ENCODE results near the gene ATP6V0A4.
A peak's percentile ranks its signal among the peaks of the same experiment; 100 is the strongest.
"Not testable (repeated sequence)": the region's sequence is repeated elsewhere in the genome, so short reads cannot be mapped to it uniquely, and the experiment has no call there.

Gene ATP6V0A4

DNA sequence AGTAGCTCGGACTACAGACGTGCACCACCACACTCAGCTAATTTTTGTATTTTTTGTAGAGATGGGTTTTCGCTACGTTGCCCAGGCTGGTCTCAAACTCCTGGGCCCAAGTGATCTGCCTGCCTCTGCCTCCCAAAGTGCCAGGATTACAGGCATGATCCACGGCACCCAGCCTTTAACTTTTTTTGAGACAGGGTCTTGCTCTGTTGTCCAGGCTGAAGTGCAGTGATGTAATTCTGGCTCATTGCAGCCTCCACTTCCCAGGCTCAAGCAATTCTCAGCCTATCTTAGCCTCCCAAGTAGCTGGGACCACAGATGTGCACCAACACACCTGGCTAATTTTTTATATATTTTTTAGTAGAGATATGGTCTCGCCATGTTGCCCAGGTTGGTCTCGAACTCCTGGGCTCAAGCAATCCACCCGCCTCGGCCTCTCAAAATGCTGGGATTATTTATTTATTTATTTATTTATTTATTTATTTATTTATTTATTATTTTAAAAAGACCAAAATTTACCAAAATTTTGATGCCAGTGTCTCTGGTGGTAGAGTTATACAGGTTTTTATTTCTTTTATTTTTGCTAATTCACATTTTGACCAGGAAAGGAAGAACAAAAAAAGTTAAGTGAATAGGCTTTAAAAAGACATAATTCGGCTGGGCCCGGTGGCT is 25.0 kb upstream of the ATP6V0A4 start:
- no peak overlapping the region for H3K4me3 ChIP-seq (ENCODE audit: low read depth, low read length)
- TF ChIP-seq, protein P1, sequence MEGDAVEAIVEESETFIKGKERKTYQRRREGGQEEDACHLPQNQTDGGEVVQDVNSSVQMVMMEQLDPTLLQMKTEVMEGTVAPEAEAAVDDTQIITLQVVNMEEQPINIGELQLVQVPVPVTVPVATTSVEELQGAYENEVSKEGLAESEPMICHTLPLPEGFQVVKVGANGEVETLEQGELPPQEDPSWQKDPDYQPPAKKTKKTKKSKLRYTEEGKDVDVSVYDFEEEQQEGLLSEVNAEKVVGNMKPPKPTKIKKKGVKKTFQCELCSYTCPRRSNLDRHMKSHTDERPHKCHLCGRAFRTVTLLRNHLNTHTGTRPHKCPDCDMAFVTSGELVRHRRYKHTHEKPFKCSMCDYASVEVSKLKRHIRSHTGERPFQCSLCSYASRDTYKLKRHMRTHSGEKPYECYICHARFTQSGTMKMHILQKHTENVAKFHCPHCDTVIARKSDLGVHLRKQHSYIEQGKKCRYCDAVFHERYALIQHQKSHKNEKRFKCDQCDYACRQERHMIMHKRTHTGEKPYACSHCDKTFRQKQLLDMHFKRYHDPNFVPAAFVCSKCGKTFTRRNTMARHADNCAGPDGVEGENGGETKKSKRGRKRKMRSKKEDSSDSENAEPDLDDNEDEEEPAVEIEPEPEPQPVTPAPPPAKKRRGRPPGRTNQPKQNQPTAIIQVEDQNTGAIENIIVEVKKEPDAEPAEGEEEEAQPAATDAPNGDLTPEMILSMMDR (IDR thresholded peaks at IDR 0.05; ENCODE audit: insufficient read depth, low read depth, low read length, missing control alignments) = no peak
- no peak for DNase-seq (ENCODE audit: low read depth)

DNA sequence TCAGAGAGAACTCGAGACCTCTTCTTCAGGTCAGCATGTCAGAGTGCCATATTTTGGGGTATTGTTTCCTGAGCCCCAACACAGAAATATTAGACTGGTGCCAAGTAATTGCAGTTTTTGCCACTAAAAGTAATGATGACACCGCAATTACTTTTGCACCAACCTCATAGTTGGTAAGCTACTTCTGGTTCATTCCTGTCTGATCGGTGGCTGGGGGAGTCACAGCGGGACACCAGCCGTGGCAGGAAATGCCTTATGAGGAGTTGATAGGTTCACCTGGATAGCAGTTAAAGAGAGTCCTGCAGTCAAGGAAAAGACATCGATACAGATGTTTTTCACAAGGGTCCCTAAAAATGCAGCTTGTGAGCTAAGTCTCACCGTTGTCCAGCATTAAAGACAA is 23.9 kb upstream of the ATP6V0A4 start:
- H3K4me3 ChIP-seq (ENCODE audit: low read depth, low read length) = no peak overlapping the region
- TF ChIP-seq, protein P1 (IDR thresholded peaks at IDR 0.05; ENCODE audit: insufficient read depth, low read depth, low read length, missing control alignments) = no peak
- no peak for DNase-seq (ENCODE audit: low read depth)

DNA sequence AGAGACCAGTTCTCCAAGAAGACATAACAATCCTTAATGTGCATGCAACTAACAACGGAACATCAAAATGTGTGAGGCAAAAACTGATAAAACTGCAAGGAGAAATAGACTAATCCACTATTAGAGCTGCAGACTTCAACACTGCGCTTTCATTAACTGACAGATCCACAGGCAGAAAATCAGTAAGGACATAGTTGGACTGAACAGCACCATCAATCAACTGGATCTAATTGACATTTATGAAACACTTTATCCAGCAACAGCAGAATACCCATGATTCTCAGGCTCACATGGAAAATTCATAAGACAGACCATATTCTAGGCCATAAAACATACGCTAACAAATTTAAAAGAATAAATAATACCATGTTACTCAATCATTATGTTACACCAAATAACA is 21.6 kb upstream of the ATP6V0A4 start:
- TF ChIP-seq, protein P1 (IDR thresholded peaks at IDR 0.05; ENCODE audit: insufficient read depth, low read depth, low read length, missing control alignments) = no peak
- DNase-seq (ENCODE audit: low read depth) = no peak

DNA sequence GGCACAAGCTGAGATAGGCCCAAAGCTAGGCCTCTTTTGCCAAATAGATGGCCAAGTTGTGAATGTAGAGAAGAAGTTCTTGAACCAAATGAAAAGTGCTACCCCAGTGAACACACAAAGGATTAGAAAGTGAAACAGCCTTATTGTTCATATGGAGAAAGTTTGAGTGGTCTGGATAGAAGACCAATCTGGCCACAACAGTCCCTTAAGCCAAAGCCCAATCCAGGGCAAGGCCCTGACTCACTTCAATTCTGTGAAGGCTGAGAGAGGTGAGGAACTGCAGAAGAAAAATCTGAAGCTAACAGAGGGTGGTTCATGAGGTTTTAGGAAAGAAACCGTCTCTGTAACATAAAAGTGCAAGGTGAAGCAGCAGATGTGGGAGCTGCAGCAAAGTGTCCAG is 18.7 kb upstream of the ATP6V0A4 start:
- TF ChIP-seq, protein P1 (IDR thresholded peaks at IDR 0.05; ENCODE audit: insufficient read depth, low read depth, low read length, missing control alignments) = no peak
- H3K4me3 ChIP-seq (ENCODE audit: low read depth, low read length) = no peak overlapping the region
- DNase-seq (ENCODE audit: low read depth) = peak; percentile 15

More for the DNA sequence above, 21.6 kb upstream of the ATP6V0A4 start:
- H3K4me3 ChIP-seq (ENCODE audit: low read depth, low read length) = no peak overlapping the region

DNA sequence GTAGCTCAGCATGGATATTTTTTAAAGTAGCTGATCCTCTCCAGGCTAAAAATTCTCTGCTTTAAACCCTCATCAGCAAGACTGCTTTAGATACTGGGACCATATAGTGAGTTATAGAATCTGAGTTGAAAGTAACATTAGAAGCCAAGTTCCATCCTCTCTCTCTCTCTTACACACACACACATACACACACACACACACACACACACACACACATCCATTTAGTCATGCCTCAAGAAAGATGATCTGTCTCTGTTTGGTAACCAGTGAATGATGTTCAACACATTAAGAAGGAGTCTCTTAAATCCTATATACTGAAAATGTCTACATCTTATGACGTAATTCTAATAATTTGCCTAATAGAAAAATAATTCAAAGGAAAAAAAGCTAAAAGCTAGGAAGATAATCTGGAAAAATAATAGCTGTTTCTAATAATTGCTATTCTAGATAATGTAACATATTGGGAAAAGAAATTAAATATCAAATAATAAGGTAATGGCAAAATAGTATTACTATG is 16.9 kb upstream of the ATP6V0A4 start:
- TF ChIP-seq, protein P1 (IDR thresholded peaks at IDR 0.05; ENCODE audit: insufficient read depth, low read depth, low read length, missing control alignments) = no peak
- no peak for DNase-seq (ENCODE audit: low read depth)
- no peak overlapping the region for H3K4me3 ChIP-seq (ENCODE audit: low read depth, low read length)

DNA sequence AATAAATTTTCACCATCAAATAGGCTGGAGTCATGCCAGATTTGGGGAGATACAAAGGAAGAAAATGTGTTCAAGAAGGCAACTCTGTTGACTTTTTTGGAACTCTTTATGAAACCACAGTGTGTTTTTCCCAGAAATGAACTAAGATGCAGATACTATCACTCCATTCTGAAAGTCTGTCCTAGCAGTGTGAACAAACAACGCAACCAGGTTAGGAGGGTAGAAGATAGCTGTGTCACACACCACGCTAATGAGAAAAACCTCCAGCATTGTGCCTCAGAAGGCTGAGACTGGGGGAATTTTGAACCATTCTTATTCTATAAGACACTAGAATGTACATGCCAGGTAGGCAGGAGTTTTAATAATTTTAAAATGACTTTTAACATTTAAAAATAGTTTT is 15.9 kb upstream of the ATP6V0A4 start:
- TF ChIP-seq, protein P1 (IDR thresholded peaks at IDR 0.05; ENCODE audit: insufficient read depth, low read depth, low read length, missing control alignments) = no peak
- no peak for DNase-seq (ENCODE audit: low read depth)

DNA sequence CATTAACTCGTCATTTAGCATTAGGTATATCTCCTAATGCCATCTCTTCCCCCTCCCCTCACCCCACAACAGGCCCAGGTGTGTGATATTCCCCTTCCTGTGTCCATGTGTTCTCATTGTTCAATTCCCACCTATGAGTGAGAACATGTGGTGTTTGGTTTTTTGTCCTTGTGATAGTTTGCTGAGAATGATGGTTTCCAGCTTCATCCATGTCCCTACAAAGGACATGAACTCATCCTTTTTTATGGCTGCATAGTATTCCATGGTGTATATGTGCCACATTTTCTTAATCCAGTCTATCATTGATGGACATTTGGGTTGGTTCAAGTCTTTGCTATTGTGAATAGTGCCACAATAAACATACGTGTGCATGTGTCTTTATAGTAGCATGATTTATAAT is 13.3 kb upstream of the ATP6V0A4 start:
- DNase-seq (ENCODE audit: low read depth); H3K4me3 ChIP-seq (ENCODE audit: low read depth, low read length): not testable (repeated sequence)

More for the DNA sequence above, 15.9 kb upstream of the ATP6V0A4 start:
- no peak overlapping the region for H3K4me3 ChIP-seq (ENCODE audit: low read depth, low read length)

All from GM12865 (cell line).